Measurements from ENCODE around the gene COG2. TPM values are rescaled to one million over a fixed set of nuclear protein-coding genes. Genes with fewer than 3 reads are reported as not detected.

COG2 gene
- total RNA-seq, 6 donors from 2014 or later, result 23.5 to 37.7 (median 28.7) TPM

- 34 to 53% methylated on average over 5 of the region's 5 CpGs for WGBS, 2 donors
- Histone ChIP-seq H3K27ac (no peak overlapping the region), H3K9me3 (no peaks in the 10 kb centered on the region), H3K27me3 (no peaks in the 10 kb centered on the region), H3K4me1 (no peaks in the 10 kb centered on the region), H3K4me3 (no peak overlapping the region), H3K36me3 (no peaks in the 10 kb centered on the region)
- TF ChIP-seq POLR2AphosphoS5 (IDR thresholded peaks at IDR 0.05), result no peak
- no peak for TF ChIP-seq EP300 (IDR thresholded peaks at IDR 0.05)
- no peak for TF ChIP-seq POLR2A (IDR thresholded peaks at IDR 0.05)
- TF ChIP-seq CTCF (IDR thresholded peaks at IDR 0.05), result no peak
- DNase-seq (no peak), ATAC-seq (ENCODE audit: low FRiP score in 2 of 2) (no peak)
These were observed 88.7 kb downstream of the COG2 start for GRCh38 chr1:230730977-230731376.

GRCh38 chr1:230735447-230735846 lies 93.2 kb downstream of the COG2 start:
- peak in 1 of 2 donors; percentile 25 for ATAC-seq (ENCODE audit: low FRiP score in 2 of 2)

GRCh38 chr1:230737622-230738262 lies 95.5 kb downstream of the COG2 start:
- DNase-seq (no peak), ATAC-seq (ENCODE audit: low FRiP score in 2 of 2) (no peak)
- Histone ChIP-seq H3K4me1 (no peaks in the 10 kb centered on the region), H3K27ac (no peak overlapping the region), H3K9me3 (no peaks in the 10 kb centered on the region), H3K4me3 (no peak overlapping the region), H3K36me3 (no peaks in the 10 kb centered on the region), H3K27me3 (no peaks in the 10 kb centered on the region)
- WGBS, 2 donors, result 90 to 91% methylated on average over 3 of the region's 3 CpGs
- TF ChIP-seq CTCF (IDR thresholded peaks at IDR 0.05) (no peak), EP300 (IDR thresholded peaks at IDR 0.05) (no peak)

More at GRCh38 chr1:230735447-230735846, 93.2 kb downstream of the COG2 start:
- Histone ChIP-seq H3K27me3 (no peaks in the 10 kb centered on the region), H3K27ac (no peak overlapping the region), H3K4me3 (no peak overlapping the region), H3K36me3 (no peaks in the 10 kb centered on the region), H3K9me3 (no peaks in the 10 kb centered on the region), H3K4me1 (no peaks in the 10 kb centered on the region)
- TF ChIP-seq EP300 (IDR thresholded peaks at IDR 0.05), result no peak
- no peak for TF ChIP-seq POLR2A (IDR thresholded peaks at IDR 0.05)
- no peak for TF ChIP-seq CTCF (IDR thresholded peaks at IDR 0.05)
- TF ChIP-seq POLR2AphosphoS5 (IDR thresholded peaks at IDR 0.05), result no peak
- DNase-seq, result no peak
- WGBS, 2 donors, result 41 to 47% methylated on average over 2 of the region's 2 CpGs

GRCh38 chr1:230739564-230740290 lies 97.4 kb downstream of the COG2 start:
- 92 to 95% methylated on average over 12 of the region's 12 CpGs for WGBS, 2 donors
- ATAC-seq (ENCODE audit: low FRiP score in 2 of 2), result no peak
- H3K9me3 ChIP-seq, result no peaks in the 10 kb centered on the region
- H3K27ac ChIP-seq, result no peak overlapping the region
- H3K4me1 ChIP-seq, result peaks cover 0 to 4% (median 0%) of the 10 kb centered on the region in 4 donors
- TF ChIP-seq POLR2A (IDR thresholded peaks at IDR 0.05), result no peak
- TF ChIP-seq POLR2AphosphoS5 (IDR thresholded peaks at IDR 0.05), result no peak
- no peak for TF ChIP-seq CTCF (IDR thresholded peaks at IDR 0.05)
- no peak for TF ChIP-seq EP300 (IDR thresholded peaks at IDR 0.05)
- H3K36me3 ChIP-seq, result no peaks in the 10 kb centered on the region
- no peak overlapping the region for H3K4me3 ChIP-seq
- H3K27me3 ChIP-seq, result no peaks in the 10 kb centered on the region
- no peak for DNase-seq

Other genes with a start within 250 kb of the COG2 start
- gene PGBD5, start 216.1 kb upstream of the COG2 start, total RNA-seq, result 1 to 10 TPM in 5 of 6 donors, under 1 TPM in 1; 0.78 to 5.0 (median 3.9) TPM
- gene AGT, start 71.6 kb downstream of the COG2 start, total RNA-seq, result 1 to 10 TPM in 5 of 6 donors, not detected in 1; 1.1 to 2.6 (median 1.7) TPM
- 10 to 100 TPM in 5 of 6 donors, 1 to 10 TPM in 1; 8.0 to 29.0 (median 19.6) TPM for gene CAPN9, start 104.9 kb downstream of the COG2 start, total RNA-seq
- 100 to 1,000 TPM in 5 of 6 donors, 10 to 100 TPM in 1; 51.3 to 241 (median 125) TPM for gene C1orf198, start 226.0 kb downstream of the COG2 start, total RNA-seq